RWPE1 (cell line): ENCODE results near the gene HHAT.

Experiments used
- CTCF ChIA-PET: fragments of 350-600 bp; sonication (Branson Sonifier 250); formaldehyde crosslinking; extraction: SDS; loops from one replicate; lab custom pipeline; 2021; lab: Yijun Ruan, JAX
- POLR2A ChIA-PET: fragments of 400-600 bp; formaldehyde crosslinking; extraction: SDS; loops from one replicate; lab custom pipeline; 2020; ENCODE audit warnings: antibody characterized with exemption; ENCODE audit not compliant: low non-redundant PET; lab: Yijun Ruan, JAX
- DNase-seq: peaks from one replicate; pipeline ENCODE4 v3.0.0; 2012; ENCODE audit warnings: low spot score
- H3K27ac ChIP-seq: fragments of 450-650 bp; 2 replicates; pipeline ENCODE4 v1.5.1; 2017
- CTCF ChIP-seq: fragments of 450-650 bp; conservative IDR thresholded peaks from 2 replicates; pipeline ENCODE4 v1.5.1; 2017; ENCODE audit warnings: low read depth, mild to moderate bottlenecking

Gene HHAT

DNA sequence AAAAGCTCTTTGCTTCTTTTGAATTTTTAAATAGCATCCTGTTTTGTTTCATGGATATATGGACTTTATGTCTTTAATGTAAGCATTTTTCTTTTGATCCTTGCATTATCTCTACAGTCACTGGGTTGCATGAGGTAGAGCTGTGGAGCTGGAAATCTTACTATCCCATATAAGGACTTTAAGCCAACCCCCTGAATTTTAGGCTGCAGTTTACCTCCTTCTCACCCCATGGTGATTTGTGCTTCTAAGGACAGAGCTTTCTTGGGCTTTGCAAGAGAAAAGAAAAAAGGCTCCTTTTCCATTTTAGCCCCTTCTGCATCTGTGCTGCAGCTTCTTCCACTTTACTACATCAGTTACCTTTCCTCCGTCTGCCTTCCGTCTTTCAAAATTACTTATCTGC lies 373.8 kb downstream of the HHAT start:
- ChIA-PET CTCF (interaction anchor here (0.7 kb wide), 1 partner anchor 21 kb away, joined by 5 read pairs; no protein-coding TSS in a partner anchor), POLR2A (no interaction called here)
- no peak for TF ChIP-seq CTCF
- DNase-seq: no peak
- H3K27ac ChIP-seq: no peak overlapping the region

GRCh38 chr1:210703593-210703992 lies 374.9 kb downstream of the HHAT start:
- no peak for TF ChIP-seq CTCF
- H3K27ac ChIP-seq: no peak overlapping the region
- no peak for DNase-seq
- CTCF ChIA-PET: no interaction called here
- POLR2A ChIA-PET: no interaction called here

DNA sequence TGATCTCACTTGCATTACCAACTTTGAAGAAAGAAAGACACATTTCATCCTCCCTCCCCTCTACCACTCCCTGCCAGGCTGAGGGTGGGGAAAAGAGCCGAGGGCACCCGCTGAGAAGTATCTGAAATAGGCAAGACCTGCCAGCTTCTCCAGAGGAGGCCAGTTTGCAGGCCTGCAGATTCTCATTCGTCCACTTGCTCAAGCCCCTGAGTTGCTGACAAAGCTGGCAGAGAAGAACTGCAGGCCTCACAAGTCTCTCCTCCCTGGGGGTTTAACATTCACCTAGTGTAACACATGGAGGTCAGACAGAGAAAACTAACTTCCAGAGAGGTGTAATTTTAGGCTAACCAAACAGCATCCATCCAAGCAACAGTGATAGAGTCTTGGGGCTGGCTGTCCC lies 376.4 kb downstream of the HHAT start:
- no peak for TF ChIP-seq CTCF
- ChIA-PET POLR2A (no interaction called here), CTCF (interaction anchor here (0.6 kb wide), 1 partner anchor 1148 kb away, joined by 3 read pairs; no protein-coding TSS in a partner anchor)
- H3K27ac ChIP-seq: no peak overlapping the region
- DNase-seq: no peak

GRCh38 chr1:210706246-210706645 lies 377.5 kb downstream of the HHAT start:
- CTCF ChIA-PET: no interaction called here
- TF ChIP-seq CTCF: no peak

DNA sequence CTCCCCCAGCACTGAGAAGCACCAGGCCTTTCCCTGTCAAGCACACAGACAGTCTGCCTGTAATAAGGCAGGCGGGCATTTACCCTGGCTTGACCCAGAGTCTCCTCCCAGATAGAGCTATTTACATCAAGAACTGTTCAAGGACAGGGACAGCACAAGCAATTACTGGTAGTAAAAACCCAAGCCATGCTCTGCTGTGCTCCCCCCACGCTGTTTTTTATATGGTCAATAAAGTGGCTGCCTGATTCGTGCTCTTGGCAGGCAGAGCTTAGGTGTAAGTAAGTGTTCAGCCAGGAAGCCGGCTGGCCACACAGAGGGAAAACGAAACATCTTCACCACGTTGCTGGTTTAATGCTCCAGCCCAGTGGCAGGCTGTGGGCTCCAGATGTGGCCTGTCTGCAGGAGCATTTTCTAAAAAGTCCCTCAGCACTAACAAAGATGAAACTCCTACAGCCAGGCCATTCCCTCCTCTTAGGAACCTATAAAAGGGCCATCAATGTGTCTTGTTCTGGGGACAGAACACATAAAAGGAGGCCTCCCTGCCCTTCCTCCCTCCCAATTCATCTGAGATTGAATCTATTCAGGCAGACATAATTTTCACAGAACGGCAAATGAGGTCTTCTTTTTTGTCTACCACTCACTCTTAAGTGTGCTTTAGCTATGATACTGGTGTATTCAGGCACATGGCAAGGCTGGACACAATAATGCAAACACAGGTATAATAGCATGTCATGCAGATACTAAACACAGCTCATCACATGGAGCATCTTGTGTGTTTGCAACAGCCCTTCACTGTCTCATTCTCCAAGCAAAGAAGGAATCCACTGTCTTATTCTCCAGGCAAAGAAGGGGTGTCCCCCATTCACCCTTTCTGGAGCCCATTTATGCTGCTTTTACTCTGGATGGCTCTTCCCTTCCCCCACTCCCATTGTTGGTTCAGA lies 378.9 kb downstream of the HHAT start:
- no peak overlapping the region for H3K27ac ChIP-seq
- TF ChIP-seq CTCF: no peak
- DNase-seq: no peak
- POLR2A ChIA-PET: no interaction called here
- CTCF ChIA-PET: no interaction called here

More at GRCh38 chr1:210706246-210706645, 377.5 kb downstream of the HHAT start:
- no peak overlapping the region for H3K27ac ChIP-seq
- no peak for DNase-seq
- POLR2A ChIA-PET: no interaction called here

GRCh38 chr1:210709701-210710100 lies 381.0 kb downstream of the HHAT start:
- TF ChIP-seq CTCF: no peak
- H3K27ac ChIP-seq: no peak overlapping the region
- no peak for DNase-seq
- ChIA-PET CTCF (no interaction called here), POLR2A (no interaction called here)
